HepG2 (cell line): ENCODE data around the gene WFDC13.

Experiments used
- CAMTA2 ChIP-seq: sonication (generic); formaldehyde crosslinking; IDR thresholded peaks from 2 replicates; pipeline ENCODE4 v1.4.0; 2020; ENCODE audit warnings: mild to moderate bottlenecking, missing genetic modification reagents, borderline replicate concordance
- CTCF ChIP-seq: sonication (generic); formaldehyde crosslinking; IDR thresholded peaks from 2 replicates; pipeline ENCODE4 v1.5.0; 2020; ENCODE audit warnings: mild to moderate bottlenecking, missing genetic modification reagents, moderate library complexity

- no peak for TF ChIP-seq CAMTA2
- TF ChIP-seq CTCF (CRISPR knock-in tag): no peak
Observed at GRCh38 chr20:45752746-45753145, 50.9 kb downstream of the WFDC13 start.
